Parathyroid adenoma (tissue), 2 donors: ENCODE measurements around the gene SPRR3.
"Not testable (repeated sequence)": the region's sequence is repeated elsewhere in the genome, so short reads cannot be mapped to it uniquely, and the experiment has no call there.

ENCODE experiments used
- H2AFZ ChIP-seq: fragments of 300-600 bp; sonication (generic); one replicate; pipeline ENCODE4 v1.7.0; 2017; ENCODE audit warnings: antibody characterized with exemption, mild to moderate bottlenecking
- H3K27ac ChIP-seq: fragments of 300-600 bp; sonication (generic); one replicate; pipeline ENCODE4 v1.7.0; 2017
- H3K27me3 ChIP-seq: fragments of 300-600 bp; sonication (generic); one replicate; pipeline ENCODE4 v1.7.0; 2017; ENCODE audit warnings: low read length; ENCODE audit not compliant: control insufficient read depth, insufficient read depth
- H3K36me3 ChIP-seq: fragments of 300-600 bp; sonication (generic); one replicate; pipeline ENCODE4 v1.7.0; 2017; ENCODE audit warnings: low read length; ENCODE audit not compliant: control insufficient read depth, insufficient read depth
- H3K4me1 ChIP-seq: fragments of 300-600 bp; sonication (generic); one replicate; pipeline ENCODE4 v1.7.0; 2017; ENCODE audit warnings: control low read depth
- H3K4me2 ChIP-seq: fragments of 300-600 bp; sonication (generic); one replicate; pipeline ENCODE4 v1.7.0; 2017; ENCODE audit warnings: low read length
- H3K4me3 ChIP-seq: fragments of 300-600 bp; sonication (generic); one replicate; pipeline ENCODE4 v1.7.0; 2017; ENCODE audit warnings: low read depth, low read length
- H3K79me2 ChIP-seq: fragments of 300-600 bp; sonication (generic); one replicate; pipeline ENCODE4 v1.7.0; 2017; ENCODE audit warnings: control low read depth
- H3K9ac ChIP-seq: fragments of 300-600 bp; sonication (generic); one replicate; pipeline ENCODE4 v1.7.0; 2017; ENCODE audit warnings: mild to moderate bottlenecking
- H3K9me3 ChIP-seq: fragments of 300-600 bp; sonication (generic); one replicate; pipeline ENCODE4 v1.7.0; 2017; ENCODE audit warnings: low read length; ENCODE audit not compliant: control insufficient read depth
- CTCF ChIP-seq: fragments of 300-600 bp; sonication (generic); IDR thresholded peaks from one replicate; pipeline ENCODE4 v1.7.0; 2017; ENCODE audit warnings: antibody characterized with exemption, mild to moderate bottlenecking
- donor health status: primary hyperparathyroidism.

SPRR3 gene

GRCh38 chr1:152999818-153000217 is 1.7 kb upstream of the SPRR3 start:
- no peak for TF ChIP-seq CTCF
- no peaks in the 10 kb centered on the region for H3K79me2 ChIP-seq
- no peaks in the 10 kb centered on the region for H3K9me3 ChIP-seq
- H3K36me3 ChIP-seq = no peaks in the 10 kb centered on the region
- no peaks in the 10 kb centered on the region for H3K4me1 ChIP-seq
- no peak overlapping the region for H3K4me2 ChIP-seq
- no peak overlapping the region for H3K9ac ChIP-seq
- H2AFZ ChIP-seq = no peak overlapping the region
- H3K27me3 ChIP-seq = no peaks in the 10 kb centered on the region
- H3K27ac ChIP-seq = no peak overlapping the region
- no peak overlapping the region for H3K4me3 ChIP-seq

- Histone ChIP-seq H2AFZ (no peak overlapping the region), H3K9ac (no peak overlapping the region), H3K9me3 (no peaks in the 10 kb centered on the region), H3K27ac (no peak overlapping the region), H3K4me1 (no peaks in the 10 kb centered on the region), H3K79me2 (no peaks in the 10 kb centered on the region), H3K27me3 (no peaks in the 10 kb centered on the region), H3K36me3 (no peaks in the 10 kb centered on the region), H3K4me3 (no peak overlapping the region), H3K4me2 (no peak overlapping the region)
- no peak for TF ChIP-seq CTCF
These were observed 1.3 kb upstream of the SPRR3 start for GRCh38 chr1:153000294-153000693.

GRCh38 chr1:153011235-153011758 is 9.7 kb downstream of the SPRR3 start:
- H3K27ac ChIP-seq, H3K9me3 ChIP-seq, H3K4me1 ChIP-seq, H2AFZ ChIP-seq, H3K79me2 ChIP-seq, H3K4me2 ChIP-seq, H3K36me3 ChIP-seq, H3K9ac ChIP-seq, H3K27me3 ChIP-seq, H3K4me3 ChIP-seq: not testable (repeated sequence)

- not testable (repeated sequence) for H3K4me3 ChIP-seq, H2AFZ ChIP-seq, H3K36me3 ChIP-seq, H3K9me3 ChIP-seq, H3K9ac ChIP-seq, H3K27ac ChIP-seq, H3K4me2 ChIP-seq, H3K27me3 ChIP-seq, H3K4me1 ChIP-seq, H3K79me2 ChIP-seq
These were observed 20.3 kb downstream of the SPRR3 start for GRCh38 chr1:153021829-153022228.

GRCh38 chr1:153022340-153022739 is 20.8 kb downstream of the SPRR3 start:
- H3K27me3 ChIP-seq, H3K79me2 ChIP-seq, H3K4me2 ChIP-seq, H2AFZ ChIP-seq, H3K36me3 ChIP-seq, H3K27ac ChIP-seq, H3K4me3 ChIP-seq, H3K4me1 ChIP-seq, H3K9me3 ChIP-seq, H3K9ac ChIP-seq: not testable (repeated sequence)

- H3K4me2 ChIP-seq = no peak overlapping the region
- TF ChIP-seq CTCF = no peak
- H3K9ac ChIP-seq = no peak overlapping the region
These were observed 21.6 kb downstream of the SPRR3 start for GRCh38 chr1:153023109-153023508.

More at GRCh38 chr1:153023109-153023508, 21.6 kb downstream of the SPRR3 start:
- no peak overlapping the region for H3K4me3 ChIP-seq
- H2AFZ ChIP-seq = no peak overlapping the region
- H3K36me3 ChIP-seq = no peaks in the 10 kb centered on the region
- H3K79me2 ChIP-seq = no peaks in the 10 kb centered on the region
- H3K27me3 ChIP-seq = no peaks in the 10 kb centered on the region
- no peaks in the 10 kb centered on the region for H3K4me1 ChIP-seq
- H3K27ac ChIP-seq = no peak overlapping the region
- no peaks in the 10 kb centered on the region for H3K9me3 ChIP-seq
